K562 (cell line): Measurements from ENCODE around the gene AP4E1. TPM values are rescaled to one million over a fixed set of nuclear protein-coding genes. Genes with fewer than 3 reads are reported as not detected.
A peak's percentile ranks its signal among the peaks of the same experiment; 100 is the strongest.

Experiments
- ATAC-seq: fragments of 200-7000 bp; cut with Tn5 transposase; 3 replicates; pipeline ENCODE4 v1.9.1; 2020; ENCODE audit warnings: moderate library complexity
- BruUV-seq: library from RNA; stranded (reverse); fragments of 400-500 nt; replicated peaks from 2 replicates; lab custom pipeline; 2021; lab: Mats Ljungman, UMichigan
- CTCF ChIA-PET: fragments of 300-600 bp; formaldehyde crosslinking; extraction: SDS; loops from one replicate; lab custom pipeline; 2021; ENCODE audit warnings: low intra/inter-chr PET ratio; lab: Yijun Ruan, JAX
- POLR2A ChIA-PET: fragments of 300-600, 350-650 bp; sonication (Branson Sonifier 250); formaldehyde crosslinking; extraction: SDS; loops from one replicate; lab custom pipeline; 2021; ENCODE audit warnings: antibody characterized with exemption, inconsistent platforms; lab: Yijun Ruan, JAX
- DNase-seq, 4 experiments: peaks; one replicate each; pipeline versions ENCODE4 v3.0.0 to v3.0.0-alpha.2; 2011 to 2018; ENCODE audit warnings: low spot score in 3 of 4, mixed read lengths in 3 of 4; ENCODE audit errors: extremely low read depth in 1 of 4
- FAIRE-seq: peaks from 2 replicates; lab custom pipeline; 2011; peaks lifted over from hg19 to GRCh38; lab: Jason Lieb, UNC
- H2AFZ ChIP-seq: 2 replicates; pipeline ENCODE4 v1.6.0; 2011; ENCODE audit warnings: low read depth, low read length, control low read depth, inconsistent platforms
- H3K27ac ChIP-seq: fragments of 200-600 bp; 3 replicates; pipeline ENCODE4 v1.8.0; 2011; ENCODE audit warnings: low read depth, mild to moderate bottlenecking, control low read depth, inconsistent platforms, low read length, moderate library complexity, mixed read lengths; ENCODE audit errors: extremely low read depth
- H3K27me3 ChIP-seq, 2 experiments: fragments of 300-600 bp in 1 of 2; 2 replicates in 1 of 2; 3 replicates in 1 of 2; pipeline versions ENCODE4 v1.6.0 to v1.8.0; 2011; ENCODE audit warnings: inconsistent platforms in 2 of 2, low read length in 2 of 2, mild to moderate bottlenecking in 1 of 2, mixed read lengths in 1 of 2, moderate library complexity in 1 of 2; ENCODE audit not compliant: control insufficient read depth in 2 of 2, insufficient read depth in 2 of 2
- H3K36me3 ChIP-seq: fragments of 300-600 bp; 3 replicates; pipeline ENCODE4 v1.8.0; 2011; ENCODE audit warnings: mild to moderate bottlenecking, low read length, inconsistent platforms; ENCODE audit not compliant: control insufficient read depth, insufficient read depth
- H3K4me1 ChIP-seq, 2 experiments: fragments of 200-600 bp in 1 of 2; replicated peaks in 1 of 2; 2 replicates in 1 of 2; 3 replicates in 1 of 2; pipeline versions ENCODE4 v1.5.1 to v1.8.0; 2011; ENCODE audit warnings: inconsistent platforms in 2 of 2, low read length in 2 of 2, mild to moderate bottlenecking in 1 of 2, mixed read lengths in 1 of 2, moderate library complexity in 1 of 2; ENCODE audit not compliant: control insufficient read depth in 2 of 2, insufficient read depth in 2 of 2
- H3K4me2 ChIP-seq: 2 replicates; pipeline ENCODE4 v1.6.1; 2011; ENCODE audit warnings: low read length, control low read depth, inconsistent platforms, mixed read lengths; ENCODE audit not compliant: insufficient read depth
- H3K4me3 ChIP-seq: fragments of 200-600 bp; sonication (generic), shearing (Covaris generic); 2 replicates; pipeline ENCODE4 v1.5.1; 2016; ENCODE audit warnings: control low read depth, inconsistent platforms
- H3K79me2 ChIP-seq: fragments of 200-600 bp; 3 replicates; pipeline ENCODE4 v1.8.0; 2011; ENCODE audit warnings: low read length, inconsistent platforms; ENCODE audit not compliant: control insufficient read depth, insufficient read depth
- H3K9ac ChIP-seq, 2 experiments: 2 replicates each; pipeline versions ENCODE4 v1.6.0 to v1.6.1; 2011; ENCODE audit warnings: low read depth in 2 of 2, low read length in 2 of 2, control low read depth in 1 of 2, inconsistent platforms in 1 of 2, mild to moderate bottlenecking in 1 of 2, mixed read lengths in 1 of 2; ENCODE audit not compliant: insufficient read depth in 1 of 2
- H3K9me1 ChIP-seq: one replicate; pipeline ENCODE4 v1.6.0; 2011; ENCODE audit warnings: inconsistent platforms, mild to moderate bottlenecking, low read length, moderate library complexity; ENCODE audit not compliant: control insufficient read depth, insufficient read depth
- H3K9me3 ChIP-seq: replicated peaks from 2 replicates; pipeline ENCODE4 v1.5.1; 2011; ENCODE audit warnings: low read depth, low read length, inconsistent platforms; ENCODE audit not compliant: control insufficient read depth, insufficient read depth
- H4K20me1 ChIP-seq: replicated peaks from 2 replicates; pipeline ENCODE4 v1.6.1; 2011; ENCODE audit warnings: low read length, inconsistent platforms, mixed read lengths; ENCODE audit not compliant: control insufficient read depth, insufficient read depth
- CBX3 ChIP-seq, 2 experiments: IDR thresholded peaks; 1 replicate in 1 of 2; 2 replicates in 1 of 2; pipeline ENCODE4 v1.6.1; 2012; ENCODE audit warnings: inconsistent platforms in 2 of 2, low read length in 2 of 2, borderline replicate concordance in 1 of 2, control low read depth in 1 of 2
- CCNT2 ChIP-seq: IDR thresholded peaks from 2 replicates; pipeline ENCODE4 v1.6.1; 2011; ENCODE audit warnings: borderline replicate concordance, low read depth, mild to moderate bottlenecking, moderate library complexity, mixed read lengths, low read length; ENCODE audit not compliant: insufficient read length; ENCODE audit errors: extremely low read depth
- CEBPZ ChIP-seq: fragments of 150-350 bp; IDR thresholded peaks from 2 replicates; pipeline ENCODE4 v1.6.1; 2014; ENCODE audit warnings: low read depth, mild to moderate bottlenecking, low read length, borderline replicate concordance
- CTBP1 ChIP-seq: fragments of 450-650 bp; IDR thresholded peaks from 2 replicates; pipeline ENCODE4 v1.6.1; 2016; ENCODE audit warnings: borderline replicate concordance
- ETV1 ChIP-seq: fragments of 450-650 bp; conservative IDR thresholded peaks from 2 replicates; pipeline ENCODE4 v1.6.1; 2016; ENCODE audit warnings: missing genetic modification characterization, control low read depth, low read depth, missing compliant biosample characterization
- FOXJ3 ChIP-seq: sonication (generic); formaldehyde crosslinking; IDR thresholded peaks from 2 replicates; pipeline ENCODE4 v1.4.0; 2020; ENCODE audit warnings: mild to moderate bottlenecking, missing genetic modification reagents
- GTF2B ChIP-seq: IDR thresholded peaks from 2 replicates; pipeline ENCODE4 v1.6.1; 2011; ENCODE audit not compliant: insufficient read length; ENCODE audit errors: extremely low read depth
- HDAC1 ChIP-seq, 2 experiments: fragments of 450-650 bp; IDR thresholded peaks; 2 replicates each; pipeline ENCODE4 v1.6.1; 2016 to 2017; ENCODE audit warnings: inconsistent platforms in 1 of 2, mild to moderate bottlenecking in 1 of 2, moderate library complexity in 1 of 2
- IRF9 ChIP-seq: fragments of 450-650 bp; IDR thresholded peaks from 2 replicates; pipeline ENCODE4 v1.6.1; 2016; ENCODE audit warnings: missing biosample characterization, missing genetic modification characterization
- KHSRP ChIP-seq: fragments of 450-650 bp; IDR thresholded peaks from 2 replicates; pipeline ENCODE4 v1.6.1; 2017
- LEF1 ChIP-seq: fragments of 450-650 bp; IDR thresholded peaks from 2 replicates; pipeline ENCODE4 v1.6.1; 2016; ENCODE audit warnings: mild to moderate bottlenecking
- PCBP2 ChIP-seq: fragments of 200-400 bp; formaldehyde crosslinking; IDR thresholded peaks from 2 replicates; pipeline ENCODE4 v1.6.1; 2018; ENCODE audit warnings: low read length, low read depth, mild to moderate bottlenecking, moderate library complexity; ENCODE audit not compliant: poor library complexity, severe bottlenecking
- PHF21A ChIP-seq: fragments of 450-650 bp; IDR thresholded peaks from 2 replicates; pipeline ENCODE4 v1.6.1; 2017; ENCODE audit warnings: low read depth, borderline replicate concordance
- RNF2 ChIP-seq: sonication (generic); IDR thresholded peaks from 2 replicates; pipeline ENCODE4 v1.6.1; 2016
- STAT5A ChIP-seq: IDR thresholded peaks from 2 replicates; pipeline ENCODE4 v1.6.1; 2012; ENCODE audit warnings: low read length, inconsistent platforms, borderline replicate concordance
- WGBS: fragments of 100-300 bp; shearing (Covaris generic); methylation state at CpG from one replicate; pipeline ENCODE4 v1.1.6; 2016; ENCODE audit warnings: low coverage, mixed read lengths; ENCODE audit not compliant: insufficient coverage; ENCODE audit errors: missing lambda C conversion rate; 5-methylcytosine and 5-hydroxymethylcytosine counted together
- in situ Hi-C: fragments of 300-500 bp; cut with MboI; formaldehyde crosslinking; loops from 4 replicates; pipeline ENCODE4 v1.15.0; 2018; ENCODE audit warnings: inconsistent platforms, mixed read lengths
- intact Hi-C: fragments of 100-400 bp; cut with micrococcal nuclease; formaldehyde crosslinking; loops from 2 replicates; pipeline ENCODE4 v1.14.2; 2022
- polyA plus RNA-seq, 8 experiments: library from polyadenylated mRNA; depleted of rRNA in 4 of 8; stranded (reverse) in 5 of 8; unstranded in 3 of 8; fragments of >200 nt; fragmentation: Nextera tagmentation in 2 of 8; fragmentation: Illumina TruSeq in 1 of 8; extraction: Ambion mirVana in 2 of 8; extraction: Trizol in 1 of 8; gene quantifications; 2 replicates each; pipeline versions ENCODE4 v1.2.1 to v1.2.3, GENCODE V29; 2011 to 2014; ENCODE audit warnings: inconsistent platforms in 1 of 8, missing spikeins in 1 of 8
- total RNA-seq, 7 experiments: library from RNA; depleted of rRNA in 6 of 7; stranded (reverse); fragments of >200 nt in 6 of 7; fragmentation: Illumina TruSeq in 2 of 7; extraction: Trizol in 2 of 7; gene quantifications; 2 replicates each; pipeline versions ENCODE4 v1.2.1 to v1.2.3, GENCODE V29; 2011 to 2021; ENCODE audit warnings: low replicate concordance in 1 of 7

The AP4E1 gene
- total and polyA plus RNA-seq, 9 of the 15 experiments (the other 6 are each of a cell fraction or from before 2014, with no cell fraction given) = 1.3 to 11.5 (median 4.4) TPM

- TF ChIP-seq CEBPZ (no peak), FOXJ3 (CRISPR knock-in tag) (no peak), GTF2B (no peak)
Observed at GRCh38 chr15:50997371-50998051, 89.0 kb downstream of the AP4E1 start (continued).

GRCh38 chr15:51004103-51004551 lies 95.6 kb downstream of the AP4E1 start:
- Histone ChIP-seq H3K79me2 (no peaks in the 10 kb centered on the region), H3K4me3 (no peak overlapping the region), H3K27me3 (no peaks in the 10 kb centered on the region), H3K27ac (peak overlapping the region; percentile 70), H3K4me1 (peaks cover 0 to 5% of the 10 kb centered on the region in 2 experiments; a peak in 2 of 5 replicates), H3K4me2 (peak overlapping the region; percentile 49), H3K9ac (peak overlapping the region in 1 of 2 experiments; percentile 55; a peak in 1 of 4 replicates), H3K9me3 (no peaks in the 10 kb centered on the region), H3K36me3 (peaks cover 11% of the 10 kb centered on the region), H4K20me1 (no peaks in the 10 kb centered on the region), H3K9me1 (no peaks in the 10 kb centered on the region), H2AFZ (peak overlapping the region; percentile 15; the same call in 1 of the 2 replicates)
- no TSS peak for BruUV-seq
- ChIA-PET POLR2A (interaction anchor here (0.8 to 1.0 kb wide), 3 partner anchors 10 to 1686 kb away, joined by 3 to 6 read pairs (median 3); no protein-coding TSS in a partner anchor), CTCF (no interaction called here)
- ATAC-seq (peak; percentile 100), FAIRE-seq (peak; percentile 97), DNase-seq (peak; percentile 74 to 87 (median 84))
- in situ Hi-C loops = no loop called here
- intact Hi-C loops = no loop called here
- 19% methylated on average over 3 of the region's 3 CpGs for WGBS
- TF ChIP-seq RNF2 = no peak
- TF ChIP-seq ETV1 (tag) = 0 out of 2 replicates have a peak, but pooled peaks have one; percentile 25
- peak in 1 of 2 experiments; percentile 91; a peak in 2 of 4 replicates for TF ChIP-seq HDAC1 (IDR thresholded peaks at IDR 0.05)
- peak in 1 of 2 experiments; percentile 66; a peak in 1 of 3 replicates for TF ChIP-seq CBX3 (IDR thresholded peaks at IDR 0.05; ENCODE audit: borderline replicate concordance in 1 of 2, low read length in 2 of 2)
- TF ChIP-seq CCNT2 = peak; percentile 30
- TF ChIP-seq LEF1 = peak; percentile 61; the same call in 1 of the 2 replicates
- TF ChIP-seq PHF21A = peak; percentile 30; the same call in 1 of the 2 replicates
- no peak for TF ChIP-seq PCBP2
- peak; percentile 99 for TF ChIP-seq CTBP1
- peak; percentile 67 for TF ChIP-seq STAT5A
- TF ChIP-seq KHSRP = 0 out of 2 replicates have a peak, but pooled peaks have one; percentile 17
- 0 out of 2 replicates have a peak, but pooled peaks have one; percentile 7 for TF ChIP-seq IRF9
